Stimulated activated naive CD8-positive, alpha-beta T cell treated with anti-CD3 and anti-CD28 coated beads, Interleukin-15, amount 100 ng/mL, for 72 hours (primary cell): ENCODE data around the gene ACTR5.
"Not testable (repeated sequence)": the region's sequence is repeated elsewhere in the genome, so short reads cannot be mapped to it uniquely, and the experiment has no call there.

Source experiments
- ATAC-seq: fragments of 150-1000 bp; cut with Tn5 transposase; 2 replicates; pipeline ENCODE4 v1.10.0; 2021; ENCODE audit warnings: mild to moderate bottlenecking, moderate library complexity
- DNase-seq, 2 donors: peaks; one replicate each; pipeline ENCODE4 v3.0.0; 2021 to 2022
- H3K27ac Mint-ChIP-seq, 2 donors: one replicate each; pipeline ENCODE4 v1.8.0; 2022; ENCODE audit warnings: mild to moderate bottlenecking in 2 of 2, mixed read lengths in 2 of 2, moderate library complexity in 2 of 2
- H3K27me3 Mint-ChIP-seq: one replicate; pipeline ENCODE4 v1.8.0; 2022; ENCODE audit warnings: mixed read lengths
- H3K4me1 Mint-ChIP-seq: one replicate; pipeline ENCODE4 v1.8.0; 2022; ENCODE audit warnings: mild to moderate bottlenecking, mixed read lengths
- H3K4me3 Mint-ChIP-seq, 2 donors: one replicate each; pipeline ENCODE4 v1.8.0; 2022; ENCODE audit warnings: mild to moderate bottlenecking in 2 of 2, mixed read lengths in 2 of 2, moderate library complexity in 1 of 2
- H3K9me3 Mint-ChIP-seq, 2 donors: one replicate each; pipeline ENCODE4 v1.8.0; 2022; ENCODE audit warnings: mixed read lengths in 2 of 2

Gene ACTR5

GRCh38 chr20:38770970-38771369 is 22.7 kb downstream of the ACTR5 start:
- Mint-ChIP-seq H3K27ac (no peak overlapping the region), H3K4me1 (no peaks in the 10 kb centered on the region), H3K27me3 (no peaks in the 10 kb centered on the region), H3K9me3 (peaks cover 5 to 10% of the 10 kb centered on the region in 2 donors), H3K4me3 (no peak overlapping the region)
- DNase-seq (no peak), ATAC-seq (no peak)

- H3K9me3 Mint-ChIP-seq = peaks cover 5 to 10% of the 10 kb centered on the region in 2 donors
- no peaks in the 10 kb centered on the region for H3K4me1 Mint-ChIP-seq
- no peak overlapping the region for H3K27ac Mint-ChIP-seq
- no peak overlapping the region for H3K4me3 Mint-ChIP-seq
- H3K27me3 Mint-ChIP-seq = no peaks in the 10 kb centered on the region
- ATAC-seq (no peak), DNase-seq (no peak)
These were observed 23.4 kb downstream of the ACTR5 start for GRCh38 chr20:38771621-38772020.

DNA sequence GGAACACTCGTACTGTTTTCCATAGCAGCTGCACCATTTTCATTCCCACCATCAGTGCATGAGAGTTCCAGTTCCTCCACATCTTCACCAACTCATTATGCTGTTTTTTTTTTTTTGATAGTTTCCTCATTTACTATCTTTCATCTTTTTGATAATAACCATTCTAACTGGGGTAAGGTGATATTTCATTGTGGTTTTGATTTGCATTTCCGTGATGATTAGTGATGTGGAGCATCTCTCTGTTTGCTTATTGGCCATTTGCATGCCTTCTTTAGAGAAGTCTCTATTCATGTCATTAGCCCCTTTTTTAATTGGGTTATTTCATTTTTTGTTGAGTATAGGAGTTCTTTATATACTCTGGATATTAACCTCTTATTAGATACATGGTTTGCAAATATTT is 25.9 kb downstream of the ACTR5 start:
- DNase-seq = no peak
- Mint-ChIP-seq H3K27ac (no peak overlapping the region), H3K4me1 (no peaks in the 10 kb centered on the region), H3K4me3 (no peak overlapping the region), H3K9me3 (peaks cover 5 to 10% of the 10 kb centered on the region in 2 donors), H3K27me3 (no peaks in the 10 kb centered on the region)
- no peak for ATAC-seq

- ATAC-seq (no peak), DNase-seq (no peak)
- no peaks in the 10 kb centered on the region for H3K27me3 Mint-ChIP-seq
- peaks cover 5 to 10% of the 10 kb centered on the region in 2 donors for H3K9me3 Mint-ChIP-seq
- H3K27ac Mint-ChIP-seq = no peak overlapping the region
- no peak overlapping the region for H3K4me3 Mint-ChIP-seq
- H3K4me1 Mint-ChIP-seq = peaks cover 11% of the 10 kb centered on the region
These were observed 28.1 kb downstream of the ACTR5 start for GRCh38 chr20:38776363-38776762.

DNA sequence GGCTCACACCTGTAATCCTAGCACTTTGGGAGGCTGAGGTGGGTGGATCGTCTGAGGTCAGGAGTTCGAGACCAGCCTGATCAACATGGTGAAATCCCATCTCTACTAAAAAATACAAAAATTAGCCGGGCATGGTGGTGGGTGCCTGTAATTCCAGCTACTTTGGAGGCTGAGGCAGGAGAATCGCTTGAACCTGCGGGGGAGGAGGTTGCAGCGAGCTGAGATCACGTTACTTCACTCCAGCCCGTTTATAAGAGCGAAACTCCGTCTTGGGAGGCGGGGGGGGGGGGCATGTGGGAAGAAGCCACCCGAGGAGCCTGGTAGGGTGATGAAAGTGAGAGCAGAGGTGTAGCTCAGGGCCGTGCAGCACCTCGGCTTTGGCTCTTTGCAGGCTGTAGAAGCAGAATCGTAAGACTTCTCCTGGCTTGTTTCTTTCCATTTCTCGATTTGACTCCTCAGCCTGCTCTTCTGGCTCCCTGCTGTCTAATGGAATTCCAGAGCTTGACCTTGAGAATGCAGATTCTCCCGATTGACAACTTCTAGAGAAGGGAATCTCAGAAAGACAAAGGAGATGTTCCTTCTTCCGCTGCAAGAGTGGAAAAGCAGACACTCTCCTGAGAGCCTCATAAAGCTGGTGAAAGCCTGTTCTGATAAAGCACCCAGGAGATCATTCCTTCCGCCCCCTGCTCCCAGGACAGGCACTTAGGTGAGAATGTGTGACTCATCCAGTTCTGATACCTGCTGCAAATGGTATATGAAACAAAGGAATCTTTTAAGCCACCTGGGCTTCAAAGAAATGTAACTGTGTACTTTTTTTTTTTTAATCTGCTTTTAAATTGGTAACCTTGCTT is 31.2 kb downstream of the ACTR5 start:
- no peak overlapping the region for H3K4me3 Mint-ChIP-seq

DNA sequence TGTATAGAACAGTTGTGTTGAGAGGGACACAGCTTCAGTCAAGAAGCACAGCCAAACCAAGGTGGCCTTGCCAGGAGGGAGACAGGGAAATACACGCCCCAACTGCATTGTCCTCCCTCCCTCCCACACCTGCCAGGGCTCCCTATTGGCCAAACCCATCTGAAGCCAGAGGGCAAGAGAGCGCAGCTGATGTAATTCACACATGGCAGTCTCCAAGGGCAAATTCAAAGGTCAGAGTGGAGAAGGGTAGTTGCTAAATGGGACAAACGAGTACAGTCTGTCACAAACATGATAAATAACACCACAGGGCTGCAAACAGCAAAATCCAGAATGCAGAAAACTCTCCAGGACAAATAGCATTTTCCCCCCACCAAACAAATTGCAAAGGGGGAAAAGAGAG is 34.0 kb downstream of the ACTR5 start:
- ATAC-seq (no peak), DNase-seq (no peak)
- H3K9me3 Mint-ChIP-seq = no peaks in the 10 kb centered on the region
- H3K27ac Mint-ChIP-seq = no peak overlapping the region
- peaks cover 16% of the 10 kb centered on the region for H3K4me1 Mint-ChIP-seq
- no peaks in the 10 kb centered on the region for H3K27me3 Mint-ChIP-seq
- no peak overlapping the region for H3K4me3 Mint-ChIP-seq

More for the DNA sequence above, 31.2 kb downstream of the ACTR5 start:
- Mint-ChIP-seq H3K9me3 (no peaks in the 10 kb centered on the region), H3K27ac (peak overlapping the region; percentile 25 to 48), H3K27me3 (no peaks in the 10 kb centered on the region), H3K4me1 (peaks cover 16% of the 10 kb centered on the region)
- DNase-seq = no peak
- ATAC-seq = no peak

- Mint-ChIP-seq H3K4me1 (no peaks in the 10 kb centered on the region), H3K4me3 (no peak overlapping the region), H3K27ac (no peak overlapping the region), H3K9me3 (peaks cover 0 to 14% of the 10 kb centered on the region in 2 donors), H3K27me3 (no peaks in the 10 kb centered on the region)
- DNase-seq = no peak
- ATAC-seq = no peak
These were observed 39.6 kb downstream of the ACTR5 start for GRCh38 chr20:38787870-38788269.

GRCh38 chr20:38789503-38790199 is 41.4 kb downstream of the ACTR5 start:
- no peak overlapping the region for H3K27ac Mint-ChIP-seq

DNA sequence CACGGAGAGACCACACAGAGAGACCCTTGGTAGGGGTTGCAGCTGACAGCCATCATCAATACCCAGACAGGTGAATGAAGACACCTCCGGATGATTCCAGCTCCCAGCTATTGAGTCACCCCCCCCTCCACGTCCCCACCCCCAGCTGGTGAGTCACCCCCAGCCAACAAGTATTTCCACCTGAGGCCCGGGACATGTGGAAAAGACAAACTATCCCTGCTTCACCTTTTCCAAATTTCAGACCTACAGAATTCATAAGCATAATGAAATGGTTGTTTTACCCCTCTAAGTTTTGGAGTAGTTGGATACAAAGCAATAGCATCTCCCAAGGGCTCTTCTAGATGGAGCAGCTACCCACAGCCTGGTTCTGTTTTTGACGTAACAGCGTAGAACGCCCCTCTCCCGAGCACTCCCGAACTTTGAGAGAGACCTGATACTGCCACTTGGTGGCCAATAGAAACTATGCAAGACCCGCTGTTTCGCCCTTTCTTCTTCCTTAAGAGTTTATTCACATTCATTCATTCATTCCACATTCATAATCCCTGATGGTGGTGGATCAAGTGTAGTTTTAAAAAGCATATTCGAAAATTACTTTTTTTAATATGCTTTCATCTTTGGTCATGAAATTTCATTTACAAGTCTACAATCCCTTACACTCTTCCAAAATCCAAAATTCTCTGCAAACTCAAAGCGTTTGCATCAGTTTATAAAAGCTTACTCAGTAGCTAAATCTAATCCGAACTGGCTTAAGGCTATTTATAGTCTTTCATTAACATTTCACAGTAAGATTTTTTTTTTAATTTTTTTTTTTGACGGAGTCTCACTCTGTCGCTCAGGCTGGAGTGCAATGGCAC is 42.2 kb downstream of the ACTR5 start:
- peak overlapping the region in 1 of 2 donors; percentile 61 for H3K4me3 Mint-ChIP-seq
- no peak overlapping the region for H3K27ac Mint-ChIP-seq
- no peaks in the 10 kb centered on the region for H3K27me3 Mint-ChIP-seq
- ATAC-seq (peak; percentile 57), DNase-seq (peak in 1 of 2 donors; percentile 28)
- H3K4me1 Mint-ChIP-seq = peaks cover 6% of the 10 kb centered on the region
- peaks cover 0 to 14% of the 10 kb centered on the region in 2 donors for H3K9me3 Mint-ChIP-seq

More at GRCh38 chr20:38789503-38790199, 41.4 kb downstream of the ACTR5 start:
- ATAC-seq (no peak), DNase-seq (no peak)
- Mint-ChIP-seq H3K27me3 (no peaks in the 10 kb centered on the region), H3K4me1 (peaks cover 6% of the 10 kb centered on the region), H3K4me3 (no peak overlapping the region), H3K9me3 (peaks cover 0 to 14% of the 10 kb centered on the region in 2 donors)

GRCh38 chr20:38791291-38791690 is 43.0 kb downstream of the ACTR5 start:
- no peak overlapping the region for H3K27ac Mint-ChIP-seq
- ATAC-seq (no peak), DNase-seq (no peak)
- no peaks in the 10 kb centered on the region for H3K27me3 Mint-ChIP-seq
- peaks cover 6% of the 10 kb centered on the region for H3K4me1 Mint-ChIP-seq
- no peak overlapping the region for H3K4me3 Mint-ChIP-seq
- peaks cover 0 to 14% of the 10 kb centered on the region in 2 donors for H3K9me3 Mint-ChIP-seq

DNA sequence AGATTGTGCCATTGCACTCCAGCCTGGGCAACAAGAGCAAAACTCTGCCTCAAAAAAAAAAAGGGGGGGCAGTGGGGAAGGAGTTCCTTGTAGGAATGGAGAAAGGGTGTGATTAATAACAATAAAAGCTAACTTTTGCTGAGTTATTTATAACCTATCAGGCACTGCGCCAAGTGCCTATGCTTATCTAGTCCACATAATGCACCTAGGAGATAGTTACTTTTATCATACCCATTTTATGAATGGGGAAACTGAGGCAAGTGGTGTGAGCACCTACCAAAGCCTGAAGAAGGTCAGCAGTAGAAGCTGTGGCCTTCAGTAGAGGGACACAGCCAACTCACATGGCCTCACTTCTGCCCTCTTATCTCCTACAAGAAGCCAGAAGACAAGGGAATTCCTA is 43.7 kb downstream of the ACTR5 start:
- H3K4me1 Mint-ChIP-seq = peaks cover 6% of the 10 kb centered on the region
- no peak for DNase-seq
- no peaks in the 10 kb centered on the region for H3K27me3 Mint-ChIP-seq

DNA sequence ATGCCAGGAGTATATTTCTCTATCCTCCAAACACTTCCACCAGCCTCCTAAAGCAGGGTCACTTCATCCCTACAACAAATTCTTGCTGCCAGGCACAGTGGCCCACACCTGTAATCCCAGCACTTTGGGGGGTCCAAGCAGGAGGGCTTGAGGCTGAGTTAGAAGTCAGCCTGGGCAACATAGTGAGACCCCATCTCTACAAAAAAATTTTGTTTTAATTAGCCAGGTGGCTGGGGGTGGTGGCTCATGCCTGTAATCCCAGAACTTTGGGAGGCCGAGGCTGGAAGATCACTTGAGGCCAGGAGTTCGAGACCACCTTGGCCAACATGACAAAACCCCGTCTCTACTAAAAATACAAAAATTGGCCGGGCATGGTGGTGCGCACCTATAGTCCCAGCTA is 45.8 kb downstream of the ACTR5 start:
- not testable (repeated sequence) for H3K27me3 Mint-ChIP-seq, DNase-seq, H3K4me3 Mint-ChIP-seq, ATAC-seq, H3K27ac Mint-ChIP-seq
- peaks cover 17% of the 10 kb centered on the region for H3K4me1 Mint-ChIP-seq
- H3K9me3 Mint-ChIP-seq = peaks cover 8 to 10% of the 10 kb centered on the region in 2 donors

More for the DNA sequence above, 43.7 kb downstream of the ACTR5 start:
- Mint-ChIP-seq H3K27ac (no peak overlapping the region), H3K4me3 (no peak overlapping the region), H3K9me3 (peaks cover 0 to 14% of the 10 kb centered on the region in 2 donors)
- no peak for ATAC-seq

DNA sequence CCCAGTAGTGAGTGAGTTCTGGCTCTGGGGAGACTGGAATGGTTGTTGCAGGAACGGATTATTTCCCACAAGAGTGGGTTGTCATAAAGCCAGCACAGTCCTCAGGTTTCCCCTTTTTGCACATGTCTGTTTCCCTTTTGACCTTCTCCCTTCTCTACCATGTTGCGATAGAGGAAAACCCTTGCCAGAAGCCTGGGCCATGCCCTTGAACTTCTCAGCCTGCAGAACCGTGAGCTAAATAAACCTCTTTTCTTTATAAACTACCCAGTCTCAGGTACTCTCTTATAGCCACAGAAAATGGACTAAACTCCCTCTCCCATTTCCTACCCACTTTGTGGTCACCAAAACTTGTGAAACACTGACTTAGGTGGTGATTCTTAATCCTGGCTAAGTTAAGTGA is 50.0 kb downstream of the ACTR5 start:
- Mint-ChIP-seq H3K4me1 (peaks cover 24% of the 10 kb centered on the region), H3K27ac (no peak overlapping the region), H3K9me3 (peaks cover 8 to 9% of the 10 kb centered on the region in 2 donors), H3K27me3 (no peaks in the 10 kb centered on the region), H3K4me3 (no peak overlapping the region)
- DNase-seq (no peak), ATAC-seq (no peak)

GRCh38 chr20:38799203-38799602 is 50.9 kb downstream of the ACTR5 start:
- H3K9me3 Mint-ChIP-seq = peaks cover 8 to 9% of the 10 kb centered on the region in 2 donors
- H3K27me3 Mint-ChIP-seq = no peaks in the 10 kb centered on the region
- DNase-seq = no peak
- no peak for ATAC-seq
- H3K27ac Mint-ChIP-seq = no peak overlapping the region
- peaks cover 24% of the 10 kb centered on the region for H3K4me1 Mint-ChIP-seq
- no peak overlapping the region for H3K4me3 Mint-ChIP-seq

DNA sequence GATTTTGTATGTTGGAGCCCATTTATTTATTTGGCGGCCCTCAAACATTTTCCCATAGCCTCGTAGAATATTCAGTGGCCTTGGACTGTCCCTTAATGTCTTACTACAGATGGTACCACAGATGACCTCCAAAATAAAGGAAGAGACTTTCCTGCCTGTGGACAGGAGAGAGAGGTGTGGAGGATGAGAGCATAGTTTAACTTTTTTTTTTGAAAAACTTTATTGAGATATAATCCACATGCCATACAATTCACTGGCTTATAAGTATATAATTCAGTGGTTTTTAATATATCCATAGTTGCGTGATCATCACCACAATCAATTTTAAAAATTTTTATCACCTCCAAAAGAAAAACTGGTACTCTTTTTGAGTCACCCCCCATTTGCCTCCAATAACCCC is 52.6 kb downstream of the ACTR5 start:
- ATAC-seq (no peak), DNase-seq (no peak)
- Mint-ChIP-seq H3K27me3 (no peaks in the 10 kb centered on the region), H3K4me1 (peaks cover 36% of the 10 kb centered on the region), H3K4me3 (no peak overlapping the region), H3K9me3 (peaks cover 8 to 9% of the 10 kb centered on the region in 2 donors), H3K27ac (no peak overlapping the region)
